Activated CD4-positive, alpha-beta memory T cell treated with anti-CD3 and anti-CD28 coated beads for 36 hours (primary cell): ENCODE data around the gene FRMPD4. TPM values are rescaled to one million over a fixed set of nuclear protein-coding genes. Genes with fewer than 3 reads are reported as not detected.

Source experiments
- CTCF ChIA-PET: fragments of 350-600 bp; sonication (Branson Sonifier 250); formaldehyde crosslinking; loops from one replicate; lab custom pipeline; 2021; ENCODE audit warnings: antibody characterized with exemption, inconsistent platforms; lab: Charles Lee
- POLR2A ChIA-PET: fragments of 350-600 bp; sonication (Branson Sonifier 250); formaldehyde crosslinking; loops from one replicate; lab custom pipeline; 2021; ENCODE audit warnings: antibody characterized with exemption; lab: Charles Lee
- DNase-seq: peaks from one replicate; pipeline ENCODE4 v3.0.0-alpha.2; 2020
- H3K27ac Mint-ChIP-seq: one replicate; pipeline ENCODE4 v1.8.0; 2021; ENCODE audit warnings: mixed read lengths
- H3K27me3 Mint-ChIP-seq: one replicate; pipeline ENCODE4 v1.8.0; 2021; ENCODE audit warnings: mixed read lengths
- H3K36me3 Mint-ChIP-seq: one replicate; pipeline ENCODE4 v1.8.0; 2021; ENCODE audit warnings: mixed read lengths
- H3K4me1 Mint-ChIP-seq: one replicate; pipeline ENCODE4 v1.8.0; 2021; ENCODE audit warnings: low read depth, mixed read lengths
- H3K4me3 Mint-ChIP-seq: one replicate; pipeline ENCODE4 v1.8.0; 2021; ENCODE audit warnings: mild to moderate bottlenecking, mixed read lengths
- H3K9me3 Mint-ChIP-seq: one replicate; pipeline ENCODE4 v1.8.0; 2021; ENCODE audit warnings: mixed read lengths
- intact Hi-C: fragments of 100-400 bp; cut with micrococcal nuclease; formaldehyde crosslinking; loops from one replicate; pipeline ENCODE4 v1.15.1; 2023
- total RNA-seq, 2 experiments: library from RNA; stranded (reverse); gene quantifications; one replicate each; pipeline ENCODE4 v1.2.3, GENCODE V29; 2021

Gene FRMPD4
- not detected for total RNA-seq

- H3K36me3 Mint-ChIP-seq = no peaks in the 10 kb centered on the region
Measured at GRCh38 chrX:12138361-12139313, at the start of gene FRMPD4. Gene FRMPD4 (plus strand): TSS chrX:12138473. CDS start chrX:12138972, 499 bp downstream.

GRCh38 chrX:12089740-12090139, 48.5 kb upstream of the FRMPD4 start:
- DNase-seq = no peak
- ChIA-PET CTCF (no interaction called here), POLR2A (no interaction called here)
- no peak overlapping the region for H3K4me3 Mint-ChIP-seq
- H3K4me1 Mint-ChIP-seq = no peaks in the 10 kb centered on the region
- intact Hi-C loops = no loop called here
- no peaks in the 10 kb centered on the region for H3K27me3 Mint-ChIP-seq
- no peak overlapping the region for H3K27ac Mint-ChIP-seq
- no peaks in the 10 kb centered on the region for H3K36me3 Mint-ChIP-seq
- no peaks in the 10 kb centered on the region for H3K9me3 Mint-ChIP-seq

More at GRCh38 chrX:12138361-12139313, at the start of gene FRMPD4:
- ChIA-PET CTCF (no interaction called here), POLR2A (no interaction called here)
- Mint-ChIP-seq H3K4me3 (no peak within 1 kb of the TSS), H3K27ac (no peak within 1 kb of the TSS), H3K9me3 (no peaks in the 10 kb centered on the region), H3K27me3 (peaks cover 9% of the 10 kb centered on the region), H3K4me1 (no peaks in the 10 kb centered on the region)
- intact Hi-C loops = no loop called here
- no peak for DNase-seq

GRCh38 chrX:12113321-12113720, 25.0 kb upstream of the FRMPD4 start:
- Mint-ChIP-seq H3K4me1 (no peaks in the 10 kb centered on the region), H3K9me3 (no peaks in the 10 kb centered on the region), H3K27ac (no peak overlapping the region), H3K27me3 (no peaks in the 10 kb centered on the region), H3K36me3 (no peaks in the 10 kb centered on the region), H3K4me3 (no peak overlapping the region)
- ChIA-PET POLR2A (no interaction called here), CTCF (no interaction called here)
- DNase-seq = no peak
- intact Hi-C loops = no loop called here

GRCh38 chrX:12115377-12115776, 22.9 kb upstream of the FRMPD4 start:
- no peak for DNase-seq
- no peaks in the 10 kb centered on the region for H3K27me3 Mint-ChIP-seq
- CTCF ChIA-PET = no interaction called here
- H3K4me1 Mint-ChIP-seq = no peaks in the 10 kb centered on the region
- intact Hi-C loops = no loop called here
- H3K36me3 Mint-ChIP-seq = no peaks in the 10 kb centered on the region
- no peak overlapping the region for H3K27ac Mint-ChIP-seq
- POLR2A ChIA-PET = no interaction called here
- no peaks in the 10 kb centered on the region for H3K9me3 Mint-ChIP-seq
- H3K4me3 Mint-ChIP-seq = no peak overlapping the region

- Mint-ChIP-seq H3K4me1 (no peaks in the 10 kb centered on the region), H3K4me3 (no peak overlapping the region), H3K27me3 (no peaks in the 10 kb centered on the region), H3K27ac (no peak overlapping the region), H3K9me3 (no peaks in the 10 kb centered on the region), H3K36me3 (no peaks in the 10 kb centered on the region)
- ChIA-PET CTCF (no interaction called here), POLR2A (no interaction called here)
- intact Hi-C loops = no loop called here
- DNase-seq = no peak
Measured at GRCh38 chrX:12118134-12118533, 20.1 kb upstream of the FRMPD4 start.

- no peaks in the 10 kb centered on the region for H3K4me1 Mint-ChIP-seq
- CTCF ChIA-PET = no interaction called here
- H3K27me3 Mint-ChIP-seq = no peaks in the 10 kb centered on the region
- DNase-seq = no peak
- H3K36me3 Mint-ChIP-seq = no peaks in the 10 kb centered on the region
- POLR2A ChIA-PET = no interaction called here
- no peak overlapping the region for H3K27ac Mint-ChIP-seq
- H3K9me3 Mint-ChIP-seq = peaks cover 4% of the 10 kb centered on the region
- no peak overlapping the region for H3K4me3 Mint-ChIP-seq
- intact Hi-C loops = no loop called here
Measured at GRCh38 chrX:12128017-12128416, 10.3 kb upstream of the FRMPD4 start.

GRCh38 chrX:12137951-12138360, 317 bp upstream of the FRMPD4 start:
- H3K4me1 Mint-ChIP-seq = no peaks in the 10 kb centered on the region
- no peak overlapping the region for H3K4me3 Mint-ChIP-seq
- intact Hi-C loops = no loop called here
- DNase-seq = no peak
- H3K27ac Mint-ChIP-seq = no peak overlapping the region
- H3K36me3 Mint-ChIP-seq = no peaks in the 10 kb centered on the region
- H3K9me3 Mint-ChIP-seq = no peaks in the 10 kb centered on the region
- ChIA-PET POLR2A (no interaction called here), CTCF (no interaction called here)
- H3K27me3 Mint-ChIP-seq = peaks cover 9% of the 10 kb centered on the region

GRCh38 chrX:12139934-12140611, 1.8 kb downstream of the FRMPD4 start:
- CTCF ChIA-PET = no interaction called here
- no peaks in the 10 kb centered on the region for H3K4me1 Mint-ChIP-seq
- H3K27me3 Mint-ChIP-seq = peaks cover 9% of the 10 kb centered on the region
- no peak for DNase-seq
- POLR2A ChIA-PET = no interaction called here
- H3K4me3 Mint-ChIP-seq = no peak overlapping the region
- no peaks in the 10 kb centered on the region for H3K9me3 Mint-ChIP-seq
- H3K27ac Mint-ChIP-seq = no peak overlapping the region
- no peaks in the 10 kb centered on the region for H3K36me3 Mint-ChIP-seq
- intact Hi-C loops = no loop called here

- DNase-seq = no peak
- intact Hi-C loops = no loop called here
Measured at GRCh38 chrX:12141511-12141910, 3.2 kb downstream of the FRMPD4 start.

GRCh38 chrX:12142661-12143060, 4.4 kb downstream of the FRMPD4 start:
- H3K9me3 Mint-ChIP-seq = no peaks in the 10 kb centered on the region
- ChIA-PET CTCF (no interaction called here), POLR2A (no interaction called here)
- no peak for DNase-seq
- intact Hi-C loops = no loop called here
- no peak overlapping the region for H3K27ac Mint-ChIP-seq
- no peak overlapping the region for H3K4me3 Mint-ChIP-seq
- H3K27me3 Mint-ChIP-seq = peaks cover 3% of the 10 kb centered on the region
- H3K4me1 Mint-ChIP-seq = no peaks in the 10 kb centered on the region
- H3K36me3 Mint-ChIP-seq = no peaks in the 10 kb centered on the region

More at GRCh38 chrX:12141511-12141910, 3.2 kb downstream of the FRMPD4 start:
- H3K4me1 Mint-ChIP-seq = no peaks in the 10 kb centered on the region
- no peaks in the 10 kb centered on the region for H3K36me3 Mint-ChIP-seq
- CTCF ChIA-PET = no interaction called here
- H3K27ac Mint-ChIP-seq = no peak overlapping the region
- POLR2A ChIA-PET = no interaction called here
- no peaks in the 10 kb centered on the region for H3K9me3 Mint-ChIP-seq
- peaks cover 5% of the 10 kb centered on the region for H3K27me3 Mint-ChIP-seq
- H3K4me3 Mint-ChIP-seq = no peak overlapping the region

GRCh38 chrX:12145402-12145801, 7.1 kb downstream of the FRMPD4 start:
- intact Hi-C loops = no loop called here
- H3K9me3 Mint-ChIP-seq = no peaks in the 10 kb centered on the region
- H3K27me3 Mint-ChIP-seq = no peaks in the 10 kb centered on the region
- DNase-seq = no peak
- ChIA-PET POLR2A (no interaction called here), CTCF (no interaction called here)
- no peaks in the 10 kb centered on the region for H3K36me3 Mint-ChIP-seq
- no peak overlapping the region for H3K4me3 Mint-ChIP-seq
- no peak overlapping the region for H3K27ac Mint-ChIP-seq
- H3K4me1 Mint-ChIP-seq = no peaks in the 10 kb centered on the region

- DNase-seq = no peak
- H3K27me3 Mint-ChIP-seq = no peaks in the 10 kb centered on the region
- H3K27ac Mint-ChIP-seq = no peak overlapping the region
- intact Hi-C loops = no loop called here
- no peaks in the 10 kb centered on the region for H3K9me3 Mint-ChIP-seq
- H3K4me3 Mint-ChIP-seq = no peak overlapping the region
- ChIA-PET POLR2A (no interaction called here), CTCF (no interaction called here)
- H3K36me3 Mint-ChIP-seq = no peaks in the 10 kb centered on the region
- no peaks in the 10 kb centered on the region for H3K4me1 Mint-ChIP-seq
Measured at GRCh38 chrX:12149670-12150407, 11.6 kb downstream of the FRMPD4 start.
